Heart right ventricle (tissue), 16 donors: ENCODE results near the gene DLG5. TPM values are rescaled to one million over a fixed set of nuclear protein-coding genes. Genes with fewer than 3 reads are reported as not detected.

Experiments
- ATAC-seq, 8 donors: fragments of 200-7000 bp; cut with Tn5 transposase; one replicate each; pipeline ENCODE4 v1.9.1; 2020; ENCODE audit warnings: mild to moderate bottlenecking in 8 of 8, moderate library complexity in 8 of 8, moderate number of reproducible peaks in 1 of 8
- DNase-seq, 2 donors: peaks; one replicate each; pipeline ENCODE4 v3.0.0-alpha.2; 2020
- H3K27ac ChIP-seq, 10 donors: fragments of 200-600 bp; sonication (generic) in 2 of 10; one replicate each; pipeline versions ENCODE4 v1.5.0 to v1.8.0; 2020 to 2022; ENCODE audit warnings: mild to moderate bottlenecking in 3 of 10
- H3K27me3 ChIP-seq, 7 donors: fragments of 200-600 bp; one replicate each; pipeline ENCODE4 v1.8.0; 2021 to 2022; ENCODE audit warnings: mild to moderate bottlenecking in 2 of 7
- H3K36me3 ChIP-seq, 9 donors: fragments of 200-600 bp; sonication (generic) in 1 of 9; one replicate each; pipeline versions ENCODE4 v1.5.0 to v1.8.0; 2020 to 2022; ENCODE audit warnings: mild to moderate bottlenecking in 2 of 9
- H3K4me1 ChIP-seq, 9 donors: fragments of 200-600 bp; sonication (generic) in 1 of 9; one replicate each; pipeline versions ENCODE4 v1.5.0 to v1.8.0; 2020 to 2022; ENCODE audit warnings: mild to moderate bottlenecking in 4 of 9
- H3K4me3 ChIP-seq, 10 donors: fragments of 200-600 bp; sonication (generic) in 2 of 10; one replicate each; pipeline versions ENCODE4 v1.5.0 to v1.8.0; 2020 to 2022; ENCODE audit warnings: mild to moderate bottlenecking in 7 of 10, moderate library complexity in 2 of 10
- H3K9me3 ChIP-seq, 11 donors: fragments of 200-600 bp in 10 of 11; sonication (generic) in 2 of 11; one replicate each; pipeline versions ENCODE4 v1.5.0 to v1.8.0; 2013 to 2022; ENCODE audit warnings: mild to moderate bottlenecking in 2 of 11, control low read depth in 1 of 11, moderate library complexity in 1 of 11
- WGBS, 2 donors: extraction: QIAGEN DNeasy Blood & Tissue Kit; methylation state at CpG; one replicate each; pipeline ENCODE4 v1.1.7; 2013; ENCODE audit warnings: inconsistent platforms in 1 of 2; 5-methylcytosine and 5-hydroxymethylcytosine counted together
- intact Hi-C, 10 donors: fragments of 100-400 bp; cut with DNase I; formaldehyde crosslinking; loops; one replicate each; pipeline versions ENCODE4 v1.11.1 to v1.14.2; 2022
- polyA plus RNA-seq, 2 donors: library from polyadenylated mRNA; stranded (reverse); fragments of 200-250 nt; gene quantifications; one replicate each; pipeline ENCODE4 v1.2.3, GENCODE V29; 2013
- total RNA-seq, 10 donors: library from RNA; stranded (reverse); fragmentation: NEBNext Ultra II Directional in 3 of 10; extraction: Animal tissue kit (Norgen Biotek cat#: 25700) in 3 of 10; gene quantifications; one replicate each; pipeline versions ENCODE4 v1.2.1 to v1.2.4, GENCODE V29; 2021 to 2023
- TF ChIP-seq, protein P1 (sequence below), 9 donors: fragments of 200-600 bp; sonication (generic) in 2 of 9; IDR thresholded peaks; one replicate each; pipeline versions ENCODE4 v1.5.0 to v1.8.0; 2021 to 2022; ENCODE audit warnings: antibody characterized with exemption in 9 of 9, mild to moderate bottlenecking in 5 of 9, moderate library complexity in 1 of 9
- donor health status: Arrhythmogenic right ventricular cardiomyopathy.
- donor health status: ischemic (EF 13 %, LVEDD 7.1; RV severe dilation, severe dysfunction).
- donor health status: healthy with polysubstance abuse.
- donor health status: DM: no; HTN: yes; CAD: no.
- donor health status: DM: no; HTN: no; CAD: no.
- donor health status: ischemic (EF 25% LVEDD 6.9; RV normal size, moderate dysfunction).
- donor health status: ischemic (EF 25% LVEDD 5.7; RV mildly dilated, moderate dysfunction).
- donor health status: healthy.
- donor health status: DM: yes; HTN: yes; CAD: no.
- donor health status: Ischemic cardiomyopathy.
- donor health status: ischemic (EF 35%, LVEDD 5.7; RV mildly dilated, moderate dysfunction).
- donor health status: nonischemic (EF 11% LVEDD 7.7; RV severe dilation, severe dysfunction).
- donor health status: DM: yes; HTN: yes; CAD: no.
- donor health status: PGD.
- donor health status: ischemic (EF 29% LVEDD 5.4; RV normal size, mild dysfunction).
- donor health status: nonischemic (EF 23%, LVEDD 6.1; RV moderate dilation, normal function).

Gene DLG5
- total and polyA plus RNA-seq, 12 donors, result 5.0 to 14.1 (median 10.8) TPM

GRCh38 chr10:77837925-77838595 lies 88.5 kb downstream of the DLG5 start:
- intact Hi-C loops, result no loop called here
- no peaks in the 10 kb centered on the region for H3K9me3 ChIP-seq
- 62 to 67% methylated on average over 14 of the region's 14 CpGs for WGBS, 2 donors
- H3K27ac ChIP-seq, result no peak overlapping the region
- ATAC-seq (peak in 1 of 8 donors; percentile 7), DNase-seq (no peak)
- H3K27me3 ChIP-seq, result no peaks in the 10 kb centered on the region
- H3K4me1 ChIP-seq, result peaks cover 0 to 39% (median 17%) of the 10 kb centered on the region in 9 donors
- H3K36me3 ChIP-seq, result peaks cover 0 to 71% (median 27%) of the 10 kb centered on the region in 9 donors
- H3K4me3 ChIP-seq, result no peak overlapping the region
- TF ChIP-seq, protein P1, sequence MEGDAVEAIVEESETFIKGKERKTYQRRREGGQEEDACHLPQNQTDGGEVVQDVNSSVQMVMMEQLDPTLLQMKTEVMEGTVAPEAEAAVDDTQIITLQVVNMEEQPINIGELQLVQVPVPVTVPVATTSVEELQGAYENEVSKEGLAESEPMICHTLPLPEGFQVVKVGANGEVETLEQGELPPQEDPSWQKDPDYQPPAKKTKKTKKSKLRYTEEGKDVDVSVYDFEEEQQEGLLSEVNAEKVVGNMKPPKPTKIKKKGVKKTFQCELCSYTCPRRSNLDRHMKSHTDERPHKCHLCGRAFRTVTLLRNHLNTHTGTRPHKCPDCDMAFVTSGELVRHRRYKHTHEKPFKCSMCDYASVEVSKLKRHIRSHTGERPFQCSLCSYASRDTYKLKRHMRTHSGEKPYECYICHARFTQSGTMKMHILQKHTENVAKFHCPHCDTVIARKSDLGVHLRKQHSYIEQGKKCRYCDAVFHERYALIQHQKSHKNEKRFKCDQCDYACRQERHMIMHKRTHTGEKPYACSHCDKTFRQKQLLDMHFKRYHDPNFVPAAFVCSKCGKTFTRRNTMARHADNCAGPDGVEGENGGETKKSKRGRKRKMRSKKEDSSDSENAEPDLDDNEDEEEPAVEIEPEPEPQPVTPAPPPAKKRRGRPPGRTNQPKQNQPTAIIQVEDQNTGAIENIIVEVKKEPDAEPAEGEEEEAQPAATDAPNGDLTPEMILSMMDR (IDR thresholded peaks at IDR 0.05), result no peak

DNA sequence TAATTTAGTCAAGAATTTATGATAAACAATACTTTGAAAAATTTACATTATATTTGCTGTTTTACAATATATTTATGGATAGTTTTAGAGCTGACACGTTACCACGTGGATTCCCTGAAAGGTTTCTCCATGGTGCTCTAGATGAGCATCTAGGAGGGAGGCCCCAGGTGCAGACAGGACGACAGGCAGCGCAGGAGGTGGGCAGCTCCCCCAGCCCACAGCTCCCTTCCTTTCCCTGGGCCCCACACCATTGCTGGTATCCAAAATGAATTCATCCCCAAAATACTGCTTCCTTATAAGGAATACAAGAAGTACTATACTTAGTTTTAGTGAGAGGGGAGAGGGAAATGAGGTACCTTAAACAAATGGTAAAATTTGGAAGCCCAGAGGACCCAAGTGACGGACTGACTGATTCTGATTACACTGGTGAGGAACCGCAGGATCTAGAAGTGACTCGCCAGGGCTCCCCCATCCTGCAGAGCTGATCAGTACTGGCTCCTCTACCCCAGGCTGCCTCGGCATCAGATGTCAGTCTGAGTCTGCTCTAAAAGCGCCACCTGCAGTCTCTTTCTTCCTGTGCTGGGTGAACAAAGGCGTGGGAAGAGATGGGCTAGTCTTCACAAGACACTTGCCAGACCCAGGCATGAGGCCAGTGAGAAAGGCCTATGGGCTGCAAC lies 89.2 kb downstream of the DLG5 start:
- Histone ChIP-seq H3K9me3 (no peaks in the 10 kb centered on the region), H3K36me3 (peaks cover 0 to 71% (median 31%) of the 10 kb centered on the region in 9 donors), H3K27me3 (no peaks in the 10 kb centered on the region), H3K4me1 (peaks cover 0 to 39% (median 17%) of the 10 kb centered on the region in 9 donors), H3K27ac (peak overlapping the region in 1 of 10 donors; percentile 69), H3K4me3 (no peak overlapping the region)
- WGBS, 2 donors, result 89 to 91% methylated on average over 10 of the region's 10 CpGs
- no peak for ATAC-seq
- intact Hi-C loops, result no loop called here
- no peak for DNase-seq
- TF ChIP-seq, protein P1 (IDR thresholded peaks at IDR 0.05), result peak in 1 of 9 donors; percentile 15

GRCh38 chr10:77836299-77836820 lies 90.2 kb downstream of the DLG5 start:
- no peaks in the 10 kb centered on the region for H3K27me3 ChIP-seq
- peaks cover 0 to 39% (median 17%) of the 10 kb centered on the region in 9 donors for H3K4me1 ChIP-seq
- WGBS, 2 donors, result 37 to 41% methylated on average over 11 of the region's 11 CpGs
- H3K27ac ChIP-seq, result peak overlapping the region in 9 of 10 donors; percentile 11 to 85 (median 54)
- TF ChIP-seq, protein P1 (IDR thresholded peaks at IDR 0.05), result peak in 1 of 9 donors; percentile 11
- peaks cover 0 to 71% (median 21%) of the 10 kb centered on the region in 9 donors for H3K36me3 ChIP-seq
- H3K9me3 ChIP-seq, result no peaks in the 10 kb centered on the region
- ATAC-seq (peak; percentile 35 to 85 (median 74)), DNase-seq (peak; percentile 53 to 72)
- no peak overlapping the region for H3K4me3 ChIP-seq
- intact Hi-C loops, result no loop called here

- Histone ChIP-seq H3K27ac (peak overlapping the region in 9 of 10 donors; percentile 11 to 85 (median 27)), H3K4me1 (peaks cover 0 to 39% (median 17%) of the 10 kb centered on the region in 9 donors), H3K27me3 (no peaks in the 10 kb centered on the region), H3K4me3 (no peak overlapping the region), H3K9me3 (no peaks in the 10 kb centered on the region), H3K36me3 (peaks cover 0 to 70% (median 16%) of the 10 kb centered on the region in 9 donors)
- intact Hi-C loops, result no loop called here
- ATAC-seq, result peak; percentile 52 to 88 (median 75)
- 47 to 61% methylated on average over 14 of the region's 14 CpGs for WGBS, 2 donors
- TF ChIP-seq, protein P1 (IDR thresholded peaks at IDR 0.05), result no peak
- peak; percentile 49 to 75 for DNase-seq
These were observed 90.9 kb downstream of the DLG5 start for GRCh38 chr10:77835669-77836086.
